ENCODE data around the gene WSB1.
A peak's percentile ranks its signal among the peaks of the same experiment; 100 is the strongest.

Gene WSB1

DNA sequence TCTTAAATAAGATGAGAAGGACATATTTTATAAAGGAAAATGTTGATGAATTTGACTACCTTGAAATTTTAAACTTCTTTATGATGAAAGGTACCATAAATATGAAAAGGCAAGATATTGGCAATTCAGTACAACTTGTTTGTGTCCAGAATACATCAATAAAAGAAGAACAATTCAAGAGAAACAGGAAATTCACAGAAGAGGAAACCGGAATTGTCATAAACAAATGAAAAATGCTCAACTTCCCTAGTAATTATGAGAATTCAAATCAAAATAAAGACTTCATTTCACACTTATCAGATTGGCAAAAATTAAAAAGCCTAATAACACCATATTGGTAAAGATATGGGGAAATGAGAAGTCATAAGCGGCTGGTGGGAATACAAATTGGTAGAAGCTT is 54.3 kb downstream of the WSB1 start:
- intact Hi-C loops (cut with DNase I), result loop anchor here (5.0 kb wide), 1 partner anchor 56 kb away; the partner anchor contains the start of gene WSB1
- DNase-seq, result no peak

DNA sequence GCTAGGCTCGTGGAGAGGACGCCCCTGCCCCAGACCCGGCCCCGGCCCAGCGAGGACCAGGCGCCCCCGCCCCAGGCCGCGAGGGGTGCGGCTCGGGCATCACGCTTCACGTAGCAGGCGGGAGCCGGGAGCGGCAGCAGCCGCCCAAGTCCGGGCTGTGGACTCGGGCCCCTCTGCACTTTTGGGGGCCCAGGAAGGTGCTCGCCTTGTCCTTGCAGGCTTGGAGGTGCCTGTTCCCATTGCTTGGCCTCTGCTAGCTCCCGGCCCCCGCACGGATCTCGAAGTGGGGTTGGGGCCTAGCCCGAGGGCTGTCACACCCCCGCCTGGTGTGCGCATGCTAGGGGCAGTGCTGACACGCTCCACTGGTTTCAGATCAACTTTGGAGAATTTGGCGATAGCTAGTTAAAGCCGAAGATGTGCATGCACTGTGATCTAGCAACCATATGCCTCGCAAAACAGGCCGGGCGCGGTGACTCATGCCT is 55.7 kb downstream of the WSB1 start:
- intact Hi-C loops (cut with DNase I), result loop anchor here (5.0 to 10.0 kb wide), 2 partner anchors 57 to 105 kb away; partner anchors contain the start of genes KSR1 and WSB1
- DNase-seq, result no peak

DNA sequence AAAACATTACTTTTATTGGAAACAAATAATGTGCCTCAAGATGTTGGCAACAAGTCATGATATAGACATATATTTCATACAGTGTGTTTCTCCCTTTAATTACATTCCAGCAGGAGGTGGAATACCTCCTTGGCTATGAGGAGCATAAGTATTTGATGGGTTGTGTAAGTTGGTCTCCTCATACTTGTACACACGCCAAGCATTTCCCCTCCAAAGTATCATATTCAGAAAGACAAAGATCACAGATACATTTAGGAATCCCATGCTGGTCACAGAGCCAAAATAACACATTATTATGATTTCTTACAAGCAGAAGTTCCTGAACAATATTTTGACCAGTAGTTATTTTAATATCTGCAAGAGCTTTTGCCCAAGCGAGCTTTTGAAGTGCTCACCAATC is 57.8 kb downstream of the WSB1 start:
- DNase-seq, result no peak
- intact Hi-C loops (cut with DNase I), result loop anchor here (10.0 kb wide), 1 partner anchor 103 kb away; the partner anchor contains the start of gene KSR1

DNA sequence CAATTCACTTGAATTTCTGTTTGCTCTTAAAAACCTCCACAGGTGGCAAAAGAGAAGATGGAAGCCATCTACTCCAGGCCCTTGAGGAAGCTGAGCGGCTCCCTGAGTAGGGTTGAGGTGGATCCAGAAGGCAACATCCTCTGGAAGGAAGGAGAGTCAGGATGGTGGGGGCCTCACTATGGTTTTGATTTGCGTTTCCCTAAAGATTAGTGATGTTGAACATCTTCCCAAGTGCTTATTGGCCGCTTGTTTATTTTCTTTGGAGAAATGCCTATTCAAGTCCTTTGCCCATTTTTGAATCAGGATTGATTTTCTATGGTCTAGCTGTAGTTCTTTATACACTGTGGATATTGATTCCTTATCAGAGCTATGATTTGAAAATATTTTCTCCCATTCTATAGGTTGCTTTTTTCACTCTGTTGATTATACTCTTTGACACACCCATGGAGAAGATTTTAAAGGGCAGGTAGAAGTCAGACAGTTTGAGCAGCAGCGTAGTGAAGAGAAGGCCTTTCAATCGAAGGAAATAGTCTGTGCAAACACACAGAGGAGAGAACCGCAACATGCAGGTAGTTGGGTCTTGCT is 58.6 kb downstream of the WSB1 start:
- no peak for DNase-seq
- intact Hi-C loops (cut with DNase I), result loop anchor here (1.0 to 10.0 kb wide), 2 partner anchors 102 to 249 kb away; partner anchors contain the start of gene KSR1

DNA sequence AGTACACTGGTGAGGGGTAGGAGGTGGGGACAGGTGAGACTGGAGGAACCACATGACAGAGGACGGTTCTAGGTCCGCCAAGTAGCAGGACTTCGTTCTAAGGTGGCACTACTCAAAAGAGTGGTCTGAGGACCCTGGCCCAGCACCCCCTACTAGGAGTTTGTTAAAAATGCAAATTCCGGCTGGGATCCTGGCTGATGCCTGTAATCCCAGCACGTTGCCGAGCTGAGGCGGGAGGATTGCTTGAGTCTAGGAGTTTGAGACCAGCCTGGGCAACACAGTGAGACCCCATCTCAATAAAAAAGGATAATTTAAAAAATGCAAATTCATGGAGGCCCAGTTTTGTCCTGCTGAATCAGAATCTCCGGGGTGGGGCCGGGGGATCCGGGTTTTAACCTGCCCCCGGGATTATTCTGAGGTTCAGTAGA is 59.1 kb downstream of the WSB1 start:
- no peak for DNase-seq
- intact Hi-C loops (cut with DNase I), result loop anchor here (1.0 to 10.0 kb wide), 2 partner anchors 102 to 248 kb away; partner anchors contain the start of gene KSR1

DNA sequence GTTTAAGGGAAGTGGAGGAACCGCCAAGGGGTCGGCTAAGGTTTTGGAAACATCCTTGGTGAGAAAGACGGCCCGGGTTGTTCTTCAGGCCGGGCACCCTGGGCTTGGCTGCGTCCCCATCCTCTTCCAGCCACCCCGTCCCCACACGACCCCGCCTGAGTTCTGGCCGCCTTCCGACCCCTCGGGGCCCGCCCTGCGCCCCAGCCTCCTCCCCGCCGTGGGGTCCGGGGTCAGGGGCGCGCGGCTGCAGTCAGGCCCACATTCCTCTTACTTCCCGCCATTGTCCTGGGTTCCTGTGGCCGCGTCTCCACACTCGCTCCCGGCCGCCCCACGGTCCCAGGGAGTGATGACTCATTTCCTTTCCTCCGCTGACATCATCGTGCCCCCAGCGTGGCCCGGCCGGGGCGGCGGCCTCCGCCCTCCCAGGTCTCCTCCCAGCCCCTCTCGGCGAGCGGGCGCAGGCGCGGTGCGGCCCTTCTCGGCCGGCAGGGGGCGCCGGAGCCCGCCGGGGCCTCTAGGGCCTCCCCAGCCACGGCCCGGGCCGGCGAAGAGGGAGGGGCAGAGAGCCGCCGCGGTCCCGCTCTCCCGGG is 59.6 kb downstream of the WSB1 start:
- DNase-seq, result peak; percentile 66 to 96 (median 88)
- intact Hi-C loops (cut with DNase I), result loop anchor here (1.0 to 10.0 kb wide), 2 partner anchors 101 to 248 kb away; partner anchors contain the start of gene KSR1

DNA sequence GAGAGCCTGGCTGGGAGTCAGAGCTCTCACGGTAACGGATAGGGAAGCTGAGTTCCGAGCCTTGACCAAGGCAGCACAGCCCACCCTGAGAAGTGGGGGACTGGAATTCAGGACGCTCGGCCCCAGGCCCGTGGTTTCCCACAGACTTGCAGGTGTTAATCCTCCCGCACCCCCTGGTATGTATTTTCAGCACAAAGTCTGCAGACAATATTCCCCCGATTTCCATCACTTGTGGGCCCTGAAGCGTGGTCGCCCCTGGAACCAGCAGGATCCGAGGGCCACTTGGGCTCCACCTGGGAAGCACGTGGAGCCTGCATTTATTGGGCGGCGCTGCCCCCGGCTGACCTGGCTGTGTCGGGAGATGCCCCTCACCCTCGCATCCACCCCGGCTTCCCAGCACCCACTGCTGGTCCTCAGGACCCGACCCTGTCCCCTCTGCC is 60.2 kb downstream of the WSB1 start:
- intact Hi-C loops (cut with DNase I), result loop anchor here (10.0 kb wide), 1 partner anchor 101 kb away; the partner anchor contains the start of gene KSR1

DNA sequence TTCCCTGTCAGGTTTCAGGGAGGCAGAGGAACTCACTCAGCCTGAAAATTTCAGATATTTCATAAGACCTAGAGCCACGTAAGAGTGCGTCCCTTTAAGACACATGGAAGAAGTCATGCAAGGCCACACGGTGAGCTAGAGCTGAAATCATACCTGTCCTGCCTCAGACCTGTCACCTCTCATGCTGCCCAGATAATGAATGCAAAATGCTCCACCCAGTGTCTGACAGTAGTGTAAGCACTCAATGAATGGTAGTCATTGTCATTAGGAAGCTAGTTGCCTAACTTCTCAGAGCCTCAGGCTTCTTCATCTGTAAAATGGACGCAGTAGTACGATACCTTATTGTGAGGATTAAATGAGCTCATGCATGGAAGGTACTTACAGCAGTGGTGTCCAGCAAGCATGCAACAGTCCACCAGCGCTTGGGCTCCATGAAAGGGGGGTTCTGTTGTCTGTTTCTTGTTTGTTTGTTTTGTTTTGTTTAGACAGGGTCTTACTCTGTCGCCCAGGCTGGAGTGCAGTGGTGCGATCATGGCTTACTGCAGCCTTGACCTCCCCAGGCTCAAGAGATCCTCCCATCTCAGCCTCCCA is 60.7 kb downstream of the WSB1 start:
- intact Hi-C loops (cut with DNase I), result loop anchor here (10.0 kb wide), 1 partner anchor 100 kb away; the partner anchor contains the start of gene KSR1
- no peak for DNase-seq

More for the DNA sequence above, 60.2 kb downstream of the WSB1 start:
- peak in 2 of 42 donors; percentile 25 to 35 for DNase-seq

DNA sequence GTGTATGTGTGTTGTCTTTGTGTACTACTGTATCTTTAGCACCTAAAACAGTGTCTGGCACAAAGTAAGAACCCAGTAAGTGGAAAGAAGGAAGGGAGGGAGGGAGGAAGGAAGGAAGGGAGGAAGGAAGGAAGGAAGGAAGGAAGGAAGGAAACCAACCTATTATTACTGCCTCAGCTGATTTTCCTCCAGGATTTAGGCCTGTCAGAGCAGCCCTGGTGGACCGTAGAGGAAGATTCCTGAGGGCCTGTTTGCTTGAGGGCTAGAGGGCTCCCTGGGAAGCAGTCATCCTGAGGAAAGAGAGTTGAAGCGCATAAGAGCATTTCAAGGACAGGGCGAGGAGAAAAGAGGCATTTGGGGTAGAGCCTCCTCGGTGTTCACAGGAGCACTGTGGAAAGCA is 61.5 kb downstream of the WSB1 start:
- intact Hi-C loops (cut with DNase I), result loop anchor here (10.0 kb wide), 1 partner anchor 99 kb away; the partner anchor contains the start of gene KSR1
- no peak for DNase-seq

DNA sequence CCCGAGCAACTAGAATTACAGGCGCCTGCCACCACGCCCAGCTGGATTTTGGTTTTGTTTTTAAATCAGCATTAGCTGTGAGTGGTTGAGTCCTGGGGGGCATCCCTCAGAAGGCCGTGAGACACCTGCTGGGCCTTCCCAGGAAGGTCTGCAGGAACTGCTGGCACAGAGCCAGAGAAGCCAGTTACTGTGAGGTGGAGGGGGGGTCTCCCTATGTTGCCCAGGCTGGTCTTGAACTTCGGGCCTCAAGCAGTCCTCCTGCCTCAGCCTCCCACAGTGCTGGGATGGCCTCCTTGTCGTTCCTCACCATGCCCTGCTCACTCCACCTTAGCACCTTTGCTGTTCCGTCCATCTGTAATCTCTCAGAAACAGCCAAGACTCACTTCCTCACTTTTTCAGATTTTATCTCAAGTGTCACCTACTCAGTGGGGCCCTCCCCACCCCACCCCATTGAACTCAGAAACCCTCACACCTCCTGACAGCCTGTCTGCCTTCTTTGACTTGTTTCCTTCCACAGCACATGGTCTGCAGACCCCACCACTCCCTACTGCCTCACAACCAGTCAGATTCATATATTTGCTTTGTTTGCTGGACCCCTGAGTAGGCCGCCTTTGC is 62.3 kb downstream of the WSB1 start:
- DNase-seq, result no peak
- intact Hi-C loops (cut with DNase I), result loop anchor here (10.0 kb wide), 1 partner anchor 99 kb away; the partner anchor contains the start of gene KSR1

DNA sequence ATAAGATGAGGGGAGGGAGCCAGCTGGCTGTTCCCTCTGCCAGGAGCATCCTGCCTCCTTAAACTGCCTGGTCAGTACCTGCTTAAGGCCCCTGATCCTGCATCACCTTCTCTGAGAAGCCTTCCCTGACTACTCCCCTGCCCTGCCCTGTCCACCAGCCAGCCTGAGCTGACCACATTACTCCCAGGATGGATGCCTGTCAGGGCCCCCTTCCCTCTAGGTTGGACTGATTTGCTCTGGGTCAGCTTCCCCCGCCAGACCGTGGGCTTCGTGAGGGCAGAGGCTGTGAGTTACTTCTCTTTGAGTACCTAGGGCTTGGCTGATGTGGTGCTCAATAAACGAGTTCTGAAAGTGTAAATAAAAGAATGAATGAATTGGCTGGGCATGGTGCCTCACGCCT is 63.3 kb downstream of the WSB1 start:
- DNase-seq, result no peak
- intact Hi-C loops (cut with DNase I), result loop anchor here (10.0 kb wide), 1 partner anchor 98 kb away; the partner anchor contains the start of gene KSR1

DNA sequence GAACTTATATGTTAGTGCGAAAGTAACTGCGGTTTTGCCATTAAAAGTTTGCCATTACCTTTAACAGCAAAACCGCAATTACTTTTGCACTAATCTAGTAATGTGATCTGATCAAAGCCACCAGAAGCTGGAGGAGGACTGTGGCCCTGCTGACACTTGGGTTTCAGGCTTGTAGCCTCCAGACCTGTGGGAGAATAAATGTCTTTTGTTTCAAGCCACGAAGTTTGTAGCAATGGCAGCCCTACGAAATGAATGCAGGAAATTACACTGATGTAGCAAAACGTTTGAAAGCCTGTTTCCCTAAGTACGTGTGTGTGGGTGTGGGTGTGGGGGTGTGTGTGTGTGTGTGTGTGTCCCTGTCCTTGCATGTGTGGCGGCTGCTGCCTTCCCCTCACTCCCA is 66.6 kb downstream of the WSB1 start:
- DNase-seq, result no peak
- intact Hi-C loops (cut with DNase I), result no loop called here

DNA sequence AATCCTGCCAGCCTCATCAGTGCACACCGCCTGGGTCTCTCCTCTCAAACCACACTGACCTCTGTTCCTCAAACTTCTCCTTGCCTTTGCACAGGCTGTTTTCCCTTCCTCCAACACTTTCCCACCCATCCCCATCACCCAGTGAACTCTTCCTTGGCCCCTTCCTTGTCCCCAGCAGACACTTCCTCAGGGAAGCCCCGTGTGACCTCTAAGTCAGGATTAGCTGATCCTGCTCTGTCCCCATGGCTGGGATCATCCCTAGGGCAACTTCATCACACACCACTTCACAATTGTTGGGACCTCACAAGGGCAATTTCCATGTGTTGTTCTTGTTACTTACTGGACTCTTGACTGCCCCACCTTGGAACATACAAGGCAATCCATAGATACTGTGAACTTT is 67.8 kb downstream of the WSB1 start:
- intact Hi-C loops (cut with DNase I), result no loop called here
- no peak for DNase-seq

DNA sequence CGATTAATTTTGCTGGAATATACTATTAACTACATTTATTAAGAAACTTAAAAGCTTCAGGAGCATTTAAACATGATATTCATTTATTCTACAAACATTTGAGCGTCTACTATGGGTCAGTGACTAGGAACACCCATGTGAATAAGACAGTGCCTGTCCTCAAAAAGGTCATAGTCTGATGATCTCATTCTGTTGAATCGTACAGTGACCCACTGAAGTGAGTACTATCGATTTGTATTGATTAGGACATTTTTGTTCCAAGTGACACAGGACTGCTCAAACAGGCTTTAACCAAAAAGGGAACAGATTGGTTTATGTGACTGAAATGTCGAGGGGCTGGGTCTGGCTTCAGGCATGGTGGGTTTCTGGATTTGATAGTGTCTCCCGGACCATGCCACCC is 68.6 kb downstream of the WSB1 start:
- DNase-seq, result no peak
- intact Hi-C loops (cut with DNase I), result no loop called here

DNA sequence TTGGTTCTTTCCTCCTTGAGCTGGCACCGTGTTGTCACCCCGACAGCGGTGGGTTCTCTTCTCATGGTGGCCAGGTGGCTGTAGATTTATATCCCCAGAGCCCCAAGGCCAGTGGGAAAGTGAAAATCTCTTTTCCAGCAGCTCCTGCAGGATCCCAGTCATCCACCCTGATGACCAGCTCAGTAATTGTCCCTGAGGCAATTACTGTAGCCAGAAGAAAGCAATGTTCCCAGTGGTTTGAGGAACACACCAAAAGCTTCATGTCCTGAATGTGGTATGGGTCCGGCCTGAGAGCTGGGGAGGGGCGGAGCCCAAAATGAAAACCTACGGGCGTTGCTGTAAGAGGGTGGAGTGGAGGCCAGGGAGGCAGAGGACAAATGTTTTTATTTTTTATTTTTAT is 69.0 kb downstream of the WSB1 start:
- DNase-seq, result no peak
- intact Hi-C loops (cut with DNase I), result no loop called here

DNA sequence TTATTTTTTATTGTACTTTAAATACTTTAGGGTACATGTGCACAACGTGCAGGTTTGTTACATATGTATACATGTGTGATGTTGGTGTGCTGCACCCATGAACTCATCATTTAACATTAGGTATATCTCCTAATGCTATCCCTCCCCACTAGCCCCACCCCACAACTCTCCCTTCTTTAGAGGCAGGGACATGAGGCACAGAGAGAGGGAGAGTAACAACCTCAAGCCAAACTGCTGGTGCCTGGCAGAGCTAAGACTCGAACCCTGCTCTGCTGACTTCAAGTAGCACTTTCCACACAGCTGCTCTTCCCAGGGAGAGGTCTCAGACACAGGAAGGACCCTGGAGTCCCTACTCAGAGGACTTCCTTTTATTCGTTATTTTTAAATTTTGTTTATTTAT is 69.4 kb downstream of the WSB1 start:
- no peak for DNase-seq
- intact Hi-C loops (cut with DNase I), result no loop called here
